ENCODE measurements around the gene GLRX2. TPM values are rescaled to one million over a fixed set of nuclear protein-coding genes. Genes with fewer than 3 reads are reported as not detected.
A peak's percentile ranks its signal among the peaks of the same experiment; 100 is the strongest.

The GLRX2 gene
- total RNA-seq, 1 donor from 2014 or later = 14.6 TPM

DNA sequence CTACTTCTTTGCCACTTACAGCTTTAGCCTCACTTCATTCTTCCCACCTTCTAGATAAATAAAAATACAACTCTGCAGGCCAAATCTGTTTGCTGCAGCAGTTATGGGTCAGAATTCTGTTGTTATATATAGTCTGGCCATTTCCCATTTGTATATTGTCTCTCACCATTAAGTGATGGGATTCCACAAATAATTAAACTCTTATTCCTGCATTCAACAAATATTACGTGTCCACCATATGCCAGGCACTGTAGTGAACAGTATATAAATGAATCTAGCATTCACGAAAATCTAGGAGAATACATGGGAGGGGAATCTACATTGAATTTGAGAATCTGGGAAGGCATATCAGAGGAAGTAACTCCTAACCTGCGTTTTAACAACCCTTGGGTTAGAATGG lies 5.7 kb upstream of the GLRX2 start:
- H3K4me3 ChIP-seq (ENCODE audit: low read depth, low read length) = no peak overlapping the region
- no peak for TF ChIP-seq CTCF (IDR thresholded peaks at IDR 0.05; ENCODE audit: insufficient read depth, low read length, poor library complexity, severe bottlenecking)
- no peak for DNase-seq (ENCODE audit: low read depth)
- no peaks in the 10 kb centered on the region for H3K27me3 ChIP-seq (ENCODE audit: control insufficient read depth, insufficient read depth, low read length)
- H3K36me3 ChIP-seq (ENCODE audit: control insufficient read depth, insufficient read depth, low read length) = no peaks in the 10 kb centered on the region

DNA sequence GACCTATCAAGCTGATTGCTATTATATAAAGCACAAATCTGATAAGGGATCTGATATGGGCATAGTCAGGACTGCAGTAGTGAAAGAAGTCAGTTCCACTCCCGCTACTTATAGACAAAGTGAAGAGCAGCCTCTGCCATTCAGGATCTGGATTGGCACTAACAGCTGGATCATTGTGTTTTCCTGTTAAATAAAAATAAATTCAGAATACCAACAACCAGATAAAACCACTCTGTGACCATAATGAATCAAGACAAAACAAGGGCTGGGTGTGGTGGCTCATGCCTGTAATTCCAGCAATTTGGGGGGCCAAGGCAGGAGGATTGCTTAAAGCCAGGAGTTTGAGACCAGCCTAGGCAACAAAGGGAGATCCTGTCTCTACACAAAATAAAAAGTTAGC lies 5.0 kb upstream of the GLRX2 start:
- no peaks in the 10 kb centered on the region for H3K36me3 ChIP-seq (ENCODE audit: control insufficient read depth, insufficient read depth, low read length)
- H3K4me3 ChIP-seq (ENCODE audit: low read depth, low read length) = no peak overlapping the region
- TF ChIP-seq CTCF (IDR thresholded peaks at IDR 0.05; ENCODE audit: insufficient read depth, low read length, poor library complexity, severe bottlenecking) = no peak
- DNase-seq (ENCODE audit: low read depth) = no peak
- no peaks in the 10 kb centered on the region for H3K27me3 ChIP-seq (ENCODE audit: control insufficient read depth, insufficient read depth, low read length)

DNA sequence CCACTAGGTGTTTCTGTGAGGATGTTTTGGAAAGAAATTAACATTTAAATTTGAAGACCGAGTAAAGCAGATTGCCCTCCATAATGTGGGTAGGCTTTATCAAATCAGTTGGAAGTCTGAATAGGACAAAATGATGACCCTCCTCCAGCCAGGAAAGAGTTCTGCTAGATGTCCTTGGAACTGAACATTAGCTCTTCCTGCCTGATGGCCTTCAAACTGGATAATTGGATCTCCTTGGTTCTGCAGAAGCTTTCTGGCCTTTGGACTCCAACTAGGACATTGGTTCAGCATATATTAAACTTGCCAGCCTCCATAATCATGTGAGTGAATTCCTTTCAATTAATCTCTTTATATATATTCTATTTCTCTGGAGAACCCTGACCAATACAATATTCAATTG lies 4.4 kb upstream of the GLRX2 start:
- Histone ChIP-seq H3K4me3 (ENCODE audit: low read depth, low read length) (no peak overlapping the region), H3K27me3 (ENCODE audit: control insufficient read depth, insufficient read depth, low read length) (no peaks in the 10 kb centered on the region), H3K36me3 (ENCODE audit: control insufficient read depth, insufficient read depth, low read length) (no peaks in the 10 kb centered on the region)
- TF ChIP-seq CTCF (IDR thresholded peaks at IDR 0.05; ENCODE audit: insufficient read depth, low read length, poor library complexity, severe bottlenecking) = no peak
- no peak for DNase-seq (ENCODE audit: low read depth)

DNA sequence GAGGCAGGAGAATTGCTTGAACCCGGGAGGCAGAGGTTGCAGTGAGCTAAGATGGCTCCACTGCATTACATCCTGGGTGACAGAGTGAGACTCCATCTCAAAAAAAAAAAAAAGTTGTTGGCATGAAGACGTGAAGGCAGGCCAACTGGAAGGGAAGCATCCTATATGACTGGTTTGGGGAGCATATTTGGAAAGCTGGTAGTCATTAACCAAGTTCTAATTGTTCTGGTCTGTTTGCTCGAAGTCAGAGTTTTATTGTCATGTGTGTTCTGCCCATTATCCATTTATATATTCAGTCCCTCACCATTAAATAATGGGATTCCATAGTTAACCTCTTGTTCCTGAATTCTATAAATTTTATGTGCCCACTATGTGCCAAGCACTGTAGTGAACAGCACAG lies 3.3 kb upstream of the GLRX2 start:
- no peak overlapping the region for H3K4me3 ChIP-seq (ENCODE audit: low read depth, low read length)
- no peaks in the 10 kb centered on the region for H3K27me3 ChIP-seq (ENCODE audit: control insufficient read depth, insufficient read depth, low read length)
- no peaks in the 10 kb centered on the region for H3K36me3 ChIP-seq (ENCODE audit: control insufficient read depth, insufficient read depth, low read length)
- no peak for DNase-seq (ENCODE audit: low read depth)
- no peak for TF ChIP-seq CTCF (IDR thresholded peaks at IDR 0.05; ENCODE audit: insufficient read depth, low read length, poor library complexity, severe bottlenecking)

- no peak for DNase-seq (ENCODE audit: low read depth)
- Histone ChIP-seq H3K36me3 (ENCODE audit: control insufficient read depth, insufficient read depth, low read length) (no peaks in the 10 kb centered on the region), H3K27me3 (ENCODE audit: control insufficient read depth, insufficient read depth, low read length) (no peaks in the 10 kb centered on the region), H3K4me3 (ENCODE audit: low read depth, low read length) (peak overlapping the region; percentile 90)
- TF ChIP-seq CTCF (IDR thresholded peaks at IDR 0.05; ENCODE audit: insufficient read depth, low read length, poor library complexity, severe bottlenecking) = no peak
These were observed 585 bp upstream of the GLRX2 start for GRCh38 chr1:193105821-193106177.

DNA sequence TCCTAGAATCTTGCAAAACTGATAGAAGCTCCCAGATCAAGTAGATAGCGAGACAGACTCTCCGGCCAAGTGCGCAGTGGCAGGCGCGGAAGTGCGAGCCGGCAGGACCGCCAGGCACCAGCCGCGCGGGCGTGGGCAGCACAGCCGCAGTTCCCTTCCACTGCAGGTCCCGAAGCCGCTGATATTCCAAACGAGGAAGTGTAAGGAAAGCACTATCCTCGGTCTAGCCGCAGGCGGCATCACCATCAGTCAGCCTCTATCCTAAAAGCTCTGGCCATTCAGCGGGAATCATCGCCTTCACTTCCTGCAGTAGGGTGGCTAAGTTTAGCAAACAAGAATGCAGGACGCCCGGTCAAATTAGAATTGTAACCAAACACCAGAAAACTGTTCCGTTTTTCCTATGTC lies 710 bp downstream of the GLRX2 start:
- DNase-seq (ENCODE audit: low read depth) = no peak
- H3K27me3 ChIP-seq (ENCODE audit: control insufficient read depth, insufficient read depth, low read length) = no peaks in the 10 kb centered on the region
- TF ChIP-seq CTCF (IDR thresholded peaks at IDR 0.05; ENCODE audit: insufficient read depth, low read length, poor library complexity, severe bottlenecking) = no peak
- no peaks in the 10 kb centered on the region for H3K36me3 ChIP-seq (ENCODE audit: control insufficient read depth, insufficient read depth, low read length)
- H3K4me3 ChIP-seq (ENCODE audit: low read depth, low read length) = peak overlapping the region; percentile 90

Data from kidney epithelial cell (primary cell).